Esophagus (tissue), 2 donors: Measurements from ENCODE around the gene PDGFRB. TPM values are rescaled to one million over a fixed set of nuclear protein-coding genes. Genes with fewer than 3 reads are reported as not detected.

Experiments
- H3K27ac ChIP-seq, 2 donors: one replicate each; pipeline ENCODE4 v1.5.1; 2013; ENCODE audit warnings: low read depth in 2 of 2, mild to moderate bottlenecking in 2 of 2, inconsistent platforms in 1 of 2, low read length in 1 of 2, moderate library complexity in 1 of 2
- H3K27me3 ChIP-seq, 2 donors: one replicate each; pipeline ENCODE4 v1.6.1; 2013; ENCODE audit warnings: low read length in 2 of 2, control low read depth in 1 of 2, mild to moderate bottlenecking in 1 of 2; ENCODE audit not compliant: insufficient read depth in 2 of 2, control insufficient read depth in 1 of 2
- H3K36me3 ChIP-seq, 2 donors: one replicate each; pipeline ENCODE4 v1.6.1; 2013; ENCODE audit warnings: low read length in 1 of 2; ENCODE audit not compliant: control insufficient read depth in 2 of 2, insufficient read depth in 2 of 2
- H3K4me1 ChIP-seq, 2 donors: one replicate each; pipeline ENCODE4 v1.6.1; 2013; ENCODE audit warnings: low read length in 1 of 2; ENCODE audit not compliant: control insufficient read depth in 2 of 2, insufficient read depth in 2 of 2
- H3K4me3 ChIP-seq, 2 donors: one replicate each; pipeline ENCODE4 v1.5.1; 2013; ENCODE audit warnings: low read length in 2 of 2, mild to moderate bottlenecking in 2 of 2, low read depth in 1 of 2, moderate library complexity in 1 of 2
- H3K9me3 ChIP-seq, 2 donors: one replicate each; pipeline ENCODE4 v1.6.1; 2013; ENCODE audit warnings: mild to moderate bottlenecking in 2 of 2, low read depth in 1 of 2, low read length in 1 of 2, moderate library complexity in 1 of 2; ENCODE audit not compliant: control insufficient read depth in 2 of 2, insufficient read depth in 1 of 2
- WGBS, 2 donors: extraction: QIAGEN DNeasy Blood & Tissue Kit; methylation state at CpG; one replicate each; pipeline ENCODE4 v1.1.7; 2013; 5-methylcytosine and 5-hydroxymethylcytosine counted together
- polyA plus RNA-seq, 2 donors: library from polyadenylated mRNA; stranded (reverse); fragments of 200-250 nt; gene quantifications; one replicate each; pipeline ENCODE4 v1.2.3, GENCODE V29; 2013
- donor health status: healthy with polysubstance abuse.
- donor health status: Bipolar disorder and iron deficiency.

PDGFRB gene
- polyA plus RNA-seq, 2 donors: 7.9 to 9.6 TPM

DNA sequence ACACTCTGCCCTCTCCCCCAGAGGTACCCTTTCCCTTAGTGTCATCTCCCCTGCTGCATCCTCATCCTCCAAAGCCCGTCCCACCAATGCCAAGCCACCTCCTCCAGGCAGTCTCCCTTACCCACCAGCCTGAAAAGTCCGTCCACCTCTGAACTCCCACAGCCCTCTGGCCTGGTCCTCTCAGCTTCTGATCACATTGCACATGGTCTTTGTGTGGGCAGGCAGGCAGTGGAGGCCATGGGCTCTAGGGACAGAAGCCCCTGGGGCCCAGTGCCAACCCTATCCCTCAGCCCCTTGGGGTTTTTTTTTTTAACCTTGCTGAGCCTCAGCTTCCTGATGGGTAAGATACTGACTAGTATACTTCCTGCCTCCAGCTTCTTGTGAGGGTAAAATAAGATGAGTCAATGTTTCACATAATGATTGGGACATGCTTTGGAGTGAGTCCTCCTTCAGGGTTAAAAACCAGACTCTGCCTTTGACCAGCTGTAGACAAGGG is 88.7 kb downstream of the PDGFRB start:
- H3K9me3 ChIP-seq: no peaks in the 10 kb centered on the region
- no peak overlapping the region for H3K27ac ChIP-seq
- WGBS, 2 donors: 76 to 90% methylated on average over 2 of the region's 2 CpGs
- H3K4me1 ChIP-seq: peaks cover 3 to 4% of the 10 kb centered on the region in 2 donors
- H3K36me3 ChIP-seq: no peaks in the 10 kb centered on the region
- H3K27me3 ChIP-seq: no peaks in the 10 kb centered on the region
- no peak overlapping the region for H3K4me3 ChIP-seq

DNA sequence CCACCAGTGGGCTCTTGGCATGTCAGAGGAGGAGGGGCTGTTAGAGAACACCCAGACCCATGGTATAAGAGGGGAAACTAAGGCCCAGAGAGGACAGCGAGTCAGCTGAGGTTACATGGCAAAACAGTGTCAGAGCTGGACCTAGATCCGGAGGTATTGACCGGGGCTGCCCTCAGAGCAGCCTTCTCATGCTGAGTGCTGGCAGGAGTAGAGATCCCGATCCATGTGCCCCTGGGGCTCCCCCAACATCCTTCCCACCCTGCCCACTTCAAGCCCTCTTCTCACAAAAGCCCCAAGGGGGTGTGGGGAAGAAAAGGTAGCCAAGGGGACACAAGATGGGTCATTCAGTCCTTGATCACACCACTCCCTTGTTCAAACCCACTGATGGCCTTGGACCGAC is 89.2 kb downstream of the PDGFRB start:
- H3K27ac ChIP-seq: no peak overlapping the region
- H3K27me3 ChIP-seq: no peaks in the 10 kb centered on the region
- H3K9me3 ChIP-seq: no peaks in the 10 kb centered on the region
- peaks cover 3 to 4% of the 10 kb centered on the region in 2 donors for H3K4me1 ChIP-seq
- no peaks in the 10 kb centered on the region for H3K36me3 ChIP-seq
- WGBS, 2 donors: 91% methylated on average over 5 of the region's 5 CpGs
- no peak overlapping the region for H3K4me3 ChIP-seq

DNA sequence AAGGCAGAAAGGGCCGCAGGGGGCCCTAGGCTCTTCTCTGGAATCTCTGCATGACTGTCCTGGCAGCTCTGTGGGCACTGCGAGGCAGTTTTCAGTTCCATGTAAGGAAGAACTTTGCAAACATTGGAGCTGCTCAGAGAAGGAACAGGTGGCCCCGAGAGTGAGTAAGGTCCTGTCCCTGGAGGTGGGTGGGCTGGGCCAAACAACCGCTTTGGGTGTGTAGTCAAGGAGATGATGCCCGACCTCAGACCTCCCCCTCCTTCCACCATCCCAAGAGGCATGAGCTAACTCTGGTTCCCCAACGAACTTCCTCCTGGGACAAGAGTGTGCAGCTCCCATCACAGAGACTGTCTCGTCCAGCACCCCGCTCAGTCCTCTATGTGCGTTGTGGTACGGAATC is 89.8 kb downstream of the PDGFRB start:
- 63 to 66% methylated on average over 10 of the region's 10 CpGs for WGBS, 2 donors
- H3K27me3 ChIP-seq: no peaks in the 10 kb centered on the region
- H3K36me3 ChIP-seq: no peaks in the 10 kb centered on the region
- no peak overlapping the region for H3K27ac ChIP-seq
- H3K4me1 ChIP-seq: peaks cover 3 to 4% of the 10 kb centered on the region in 2 donors
- no peaks in the 10 kb centered on the region for H3K9me3 ChIP-seq
- no peak overlapping the region for H3K4me3 ChIP-seq

DNA sequence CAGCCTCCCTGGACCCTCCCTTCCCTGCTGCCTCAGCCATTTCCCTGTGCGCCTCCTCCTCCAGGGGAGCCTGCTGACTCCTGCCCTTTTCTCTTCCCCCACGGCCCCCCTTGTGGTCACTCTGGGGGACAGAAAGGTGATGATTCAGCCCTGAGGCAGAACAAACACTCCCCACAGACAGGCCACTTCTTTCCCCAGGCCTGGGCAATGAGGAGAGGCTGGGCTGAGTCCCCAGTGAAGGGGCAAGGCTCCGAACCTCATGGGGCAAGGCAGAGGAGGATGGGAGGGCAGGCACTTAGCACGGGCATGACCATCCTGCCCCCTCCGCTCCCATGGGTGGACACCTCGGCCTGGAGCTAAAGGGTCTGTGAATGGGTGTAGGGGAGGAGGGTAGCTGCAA is 90.3 kb downstream of the PDGFRB start:
- H3K36me3 ChIP-seq: no peaks in the 10 kb centered on the region
- no peak overlapping the region for H3K4me3 ChIP-seq
- H3K4me1 ChIP-seq: peaks cover 3 to 4% of the 10 kb centered on the region in 2 donors
- H3K27me3 ChIP-seq: no peaks in the 10 kb centered on the region
- 69 to 70% methylated on average over 6 of the region's 6 CpGs for WGBS, 2 donors
- H3K9me3 ChIP-seq: no peaks in the 10 kb centered on the region
- H3K27ac ChIP-seq: no peak overlapping the region

DNA sequence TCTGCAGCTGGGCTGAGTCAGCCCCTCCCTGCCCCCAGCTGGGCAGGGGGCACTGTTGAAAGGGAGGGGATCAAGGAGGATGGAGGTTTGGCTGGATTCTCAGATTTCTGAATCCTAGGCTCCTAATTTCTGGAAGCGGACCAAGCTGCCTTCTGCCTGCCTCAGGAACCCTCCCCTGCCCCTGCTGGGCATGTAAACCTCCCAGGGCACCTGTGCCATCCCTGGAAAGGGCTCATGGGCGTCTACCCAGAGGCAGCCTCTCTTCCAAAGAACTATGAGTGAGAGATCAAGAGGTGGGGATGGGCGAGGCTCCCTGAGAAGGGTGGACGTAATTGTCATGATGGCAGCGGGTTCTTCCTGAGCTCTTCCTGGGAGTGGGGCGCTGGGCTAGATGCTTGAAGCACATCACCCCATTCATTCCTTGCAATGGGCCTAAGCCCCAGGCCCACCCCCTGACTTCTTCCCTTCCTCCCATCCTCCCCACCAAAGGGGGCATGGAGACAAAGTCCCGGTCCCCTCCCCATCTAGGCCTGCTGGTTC is 90.9 kb downstream of the PDGFRB start:
- WGBS, 2 donors: 78 to 81% methylated on average over 5 to 7 of the region's 7 CpGs
- Histone ChIP-seq H3K36me3 (no peaks in the 10 kb centered on the region), H3K9me3 (no peaks in the 10 kb centered on the region), H3K4me1 (peaks cover 3 to 4% of the 10 kb centered on the region in 2 donors), H3K4me3 (no peak overlapping the region), H3K27ac (no peak overlapping the region), H3K27me3 (no peaks in the 10 kb centered on the region)

Other genes with a start within 250 kb of the PDGFRB start
- gene PDE6A, start 211.1 kb downstream of the PDGFRB start, polyA plus RNA-seq: 1 to 10 TPM; 1.0 to 1.5 TPM
- gene SLC26A2, start 195.1 kb downstream of the PDGFRB start, polyA plus RNA-seq: 1 to 10 TPM; 7.3 to 8.2 TPM
- 1 to 10 TPM; 2.1 to 2.5 TPM for gene TIGD6, start 155.2 kb downstream of the PDGFRB start, polyA plus RNA-seq
- 10 to 100 TPM in 1 of 2 donors, 1 to 10 TPM in 1; 9.7 to 13.0 TPM for gene HMGXB3, start 155.1 kb downstream of the PDGFRB start, polyA plus RNA-seq
- 1 to 10 TPM; 2.0 to 4.9 TPM for gene CSF1R, start 69.3 kb downstream of the PDGFRB start, polyA plus RNA-seq
- gene CDX1, start 10.9 kb upstream of the PDGFRB start, polyA plus RNA-seq: under 1 TPM in 1 of 2 donors, not detected in 1; 0.08 TPM
- not detected for gene SLC6A7, start 34.2 kb upstream of the PDGFRB start, polyA plus RNA-seq
- under 1 TPM; 0.11 to 0.24 TPM for gene CAMK2A, start 133.9 kb upstream of the PDGFRB start, polyA plus RNA-seq
- 1 to 10 TPM in 1 of 2 donors, under 1 TPM in 1; 0.77 to 1.6 TPM for gene ARSI, start 147.1 kb upstream of the PDGFRB start, polyA plus RNA-seq
- 10 to 100 TPM; 13.0 to 13.5 TPM for gene TCOF1, start 201.9 kb upstream of the PDGFRB start, polyA plus RNA-seq